Upper lobe of right lung (tissue), 1 donor: ENCODE measurements around the gene CFAP46. TPM values are rescaled to one million over a fixed set of nuclear protein-coding genes. Genes with fewer than 3 reads are reported as not detected.

Source experiments
- ATAC-seq: fragments of 200-7000 bp; cut with Tn5 transposase; one replicate; pipeline ENCODE4 v1.9.1; 2020; ENCODE audit warnings: mild to moderate bottlenecking, moderate library complexity
- DNase-seq: peaks from one replicate; pipeline ENCODE4 v3.0.0-alpha.2; 2020
- H3K27ac ChIP-seq: fragments of 200-600 bp; one replicate; pipeline ENCODE4 v1.8.0; 2022
- H3K27me3 ChIP-seq: fragments of 200-600 bp; one replicate; pipeline ENCODE4 v1.8.0; 2022; ENCODE audit warnings: mild to moderate bottlenecking
- H3K36me3 ChIP-seq: fragments of 200-600 bp; one replicate; pipeline ENCODE4 v1.8.0; 2022
- H3K4me1 ChIP-seq: fragments of 200-600 bp; one replicate; pipeline ENCODE4 v1.8.0; 2022
- H3K4me3 ChIP-seq: fragments of 200-600 bp; one replicate; pipeline ENCODE4 v1.8.0; 2022; ENCODE audit warnings: mild to moderate bottlenecking
- H3K9me3 ChIP-seq: fragments of 200-600 bp; one replicate; pipeline ENCODE4 v1.8.0; 2022
- intact Hi-C: fragments of 100-400 bp; cut with DNase I; formaldehyde crosslinking; loops from one replicate; pipeline ENCODE4 v1.11.0; 2022
- total RNA-seq: library from RNA; stranded (reverse); fragmentation: NEBNext Ultra II Directional; extraction: Animal tissue kit (Norgen Biotek cat#: 25700); gene quantifications from one replicate; pipeline ENCODE4 v1.2.1, GENCODE V29; 2021
- TF ChIP-seq, protein P1 (sequence below): fragments of 200-600 bp; IDR thresholded peaks from one replicate; pipeline ENCODE4 v1.8.0; 2022; ENCODE audit warnings: antibody characterized with exemption
- donor health status: DM: no; HTN: yes; CAD: no; lungs with severe emphysema.

The CFAP46 gene
- total RNA-seq, 1 donor from 2014 or later: 0.52 TPM

- Histone ChIP-seq H3K27me3 (peaks cover 13% of the 10 kb centered on the region), H3K36me3 (no peaks in the 10 kb centered on the region), H3K27ac (no peak overlapping the region), H3K4me3 (no peak overlapping the region), H3K9me3 (no peaks in the 10 kb centered on the region), H3K4me1 (no peaks in the 10 kb centered on the region)
- ATAC-seq: no peak
- TF ChIP-seq, protein P1, sequence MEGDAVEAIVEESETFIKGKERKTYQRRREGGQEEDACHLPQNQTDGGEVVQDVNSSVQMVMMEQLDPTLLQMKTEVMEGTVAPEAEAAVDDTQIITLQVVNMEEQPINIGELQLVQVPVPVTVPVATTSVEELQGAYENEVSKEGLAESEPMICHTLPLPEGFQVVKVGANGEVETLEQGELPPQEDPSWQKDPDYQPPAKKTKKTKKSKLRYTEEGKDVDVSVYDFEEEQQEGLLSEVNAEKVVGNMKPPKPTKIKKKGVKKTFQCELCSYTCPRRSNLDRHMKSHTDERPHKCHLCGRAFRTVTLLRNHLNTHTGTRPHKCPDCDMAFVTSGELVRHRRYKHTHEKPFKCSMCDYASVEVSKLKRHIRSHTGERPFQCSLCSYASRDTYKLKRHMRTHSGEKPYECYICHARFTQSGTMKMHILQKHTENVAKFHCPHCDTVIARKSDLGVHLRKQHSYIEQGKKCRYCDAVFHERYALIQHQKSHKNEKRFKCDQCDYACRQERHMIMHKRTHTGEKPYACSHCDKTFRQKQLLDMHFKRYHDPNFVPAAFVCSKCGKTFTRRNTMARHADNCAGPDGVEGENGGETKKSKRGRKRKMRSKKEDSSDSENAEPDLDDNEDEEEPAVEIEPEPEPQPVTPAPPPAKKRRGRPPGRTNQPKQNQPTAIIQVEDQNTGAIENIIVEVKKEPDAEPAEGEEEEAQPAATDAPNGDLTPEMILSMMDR: no peak
- intact Hi-C loops: no loop called here
- no peak for DNase-seq
Observed at GRCh38 chr10:132820056-132820455, 122.3 kb downstream of the CFAP46 start.

- Histone ChIP-seq H3K27me3 (peaks cover 13% of the 10 kb centered on the region), H3K27ac (no peak overlapping the region), H3K9me3 (no peaks in the 10 kb centered on the region), H3K36me3 (no peaks in the 10 kb centered on the region), H3K4me3 (no peak overlapping the region), H3K4me1 (no peaks in the 10 kb centered on the region)
- TF ChIP-seq, protein P1: no peak
- no peak for DNase-seq
- intact Hi-C loops: no loop called here
- ATAC-seq: no peak
Observed at GRCh38 chr10:132817701-132818211, 124.6 kb downstream of the CFAP46 start.

DNA sequence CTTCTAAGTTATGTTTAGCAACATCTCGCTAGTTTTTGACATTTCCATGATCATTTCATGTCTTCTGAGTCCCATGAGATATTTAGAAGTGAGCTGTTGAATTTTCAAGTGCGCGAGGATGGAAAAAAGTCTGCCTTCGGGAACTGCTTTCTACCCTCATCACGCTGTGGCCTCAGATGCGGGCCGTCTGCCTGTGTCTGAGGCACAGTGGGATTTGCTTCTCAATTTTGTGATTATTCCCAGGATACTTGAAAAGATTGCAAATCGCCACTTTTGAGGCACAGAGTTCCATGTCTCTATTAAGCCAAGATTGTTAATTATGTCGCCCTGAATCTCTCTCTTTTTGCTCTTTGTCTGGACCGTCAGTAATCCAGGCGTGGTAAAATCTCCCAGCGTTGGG lies 125.7 kb downstream of the CFAP46 start:
- Histone ChIP-seq H3K36me3 (no peaks in the 10 kb centered on the region), H3K27me3 (peaks cover 16% of the 10 kb centered on the region), H3K9me3 (no peaks in the 10 kb centered on the region), H3K4me1 (no peaks in the 10 kb centered on the region), H3K4me3 (no peak overlapping the region), H3K27ac (no peak overlapping the region)
- TF ChIP-seq, protein P1: no peak
- ATAC-seq: no peak
- intact Hi-C loops: no loop called here
- no peak for DNase-seq

GRCh38 chr10:132815168-132815857 lies 127.1 kb downstream of the CFAP46 start:
- Histone ChIP-seq H3K36me3 (no peaks in the 10 kb centered on the region), H3K27ac (no peak overlapping the region), H3K4me3 (no peak overlapping the region), H3K9me3 (no peaks in the 10 kb centered on the region), H3K27me3 (peaks cover 16% of the 10 kb centered on the region), H3K4me1 (no peaks in the 10 kb centered on the region)
- DNase-seq (no peak), ATAC-seq (no peak)
- intact Hi-C loops: no loop called here
- TF ChIP-seq, protein P1: no peak

- Histone ChIP-seq H3K27me3 (peaks cover 16% of the 10 kb centered on the region), H3K27ac (no peak overlapping the region), H3K4me1 (no peaks in the 10 kb centered on the region), H3K9me3 (no peaks in the 10 kb centered on the region), H3K36me3 (no peaks in the 10 kb centered on the region), H3K4me3 (no peak overlapping the region)
- TF ChIP-seq, protein P1: no peak
- ATAC-seq (no peak), DNase-seq (peak; percentile 53)
- intact Hi-C loops: no loop called here
Observed at GRCh38 chr10:132814469-132814856, 127.9 kb downstream of the CFAP46 start.
